ENCODE measurements around the gene COX6B2.

GRCh38 chr19:55302318-55302703 lies 52.2 kb downstream of the COX6B2 start:
- TF ChIP-seq CTCF (conservative IDR thresholded peaks at IDR 0.05; ENCODE audit: low read length) (no peak), EZH2phosphoT487 (IDR thresholded peaks at IDR 0.05; ENCODE audit: borderline replicate concordance, low read depth, low read length) (no peak)

Measured in OCI-LY7 (cell line).